Measurements from ENCODE around the gene DPM3. TPM values are rescaled to one million over a fixed set of nuclear protein-coding genes. Genes with fewer than 3 reads are reported as not detected.

DPM3 gene
- total and polyA plus RNA-seq, 2 donors (not counting 3 experiments of a cell fraction or from before 2014, with no cell fraction given) = 69.6 to 258 TPM

DNA sequence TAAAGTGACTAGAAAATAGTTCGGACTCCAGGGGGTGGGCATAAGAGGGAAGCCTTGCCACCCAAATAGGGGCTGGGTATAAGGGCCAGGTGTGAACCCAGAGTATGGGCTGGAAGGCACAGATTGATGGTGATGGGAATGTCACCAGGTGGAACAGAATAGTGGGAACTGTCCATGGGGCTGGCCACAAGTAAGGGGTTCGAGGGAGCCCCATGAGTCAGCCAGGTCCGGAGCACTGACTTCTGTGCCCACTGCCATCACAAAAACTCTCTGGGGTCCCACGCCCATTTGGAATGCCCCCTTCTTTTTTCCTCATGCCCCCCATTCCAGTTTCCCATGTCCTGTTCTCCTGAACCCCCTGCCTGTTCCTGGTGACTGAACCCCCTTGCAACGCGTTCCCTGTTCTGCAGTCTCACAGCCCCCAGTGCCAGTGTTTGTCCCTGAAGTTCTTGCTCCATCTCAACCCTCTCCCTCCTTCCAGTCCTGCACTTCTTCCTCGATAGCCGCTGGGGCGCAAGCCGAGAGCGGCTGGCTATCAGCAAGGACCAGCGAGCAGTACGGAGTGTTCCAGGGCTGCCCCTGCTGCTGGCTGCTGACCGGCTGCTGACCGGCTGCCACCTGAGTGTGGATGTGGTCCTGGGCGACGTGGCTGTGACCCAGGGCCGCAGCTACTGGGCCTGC is 41.2 kb upstream of the DPM3 start:
- intact Hi-C loops (cut with micrococcal nuclease) = no loop called here

GRCh38 chr1:155179112-155180031 is 39.0 kb upstream of the DPM3 start:
- no peak overlapping the region for H2AFZ ChIP-seq (ENCODE audit: low read depth, low read length)
- no peak overlapping the region for H3K4me2 ChIP-seq (ENCODE audit: insufficient read depth, low read length)
- H3K4me1 ChIP-seq (ENCODE audit: control insufficient read depth, extremely low read depth, insufficient read depth, low read length) = no peaks in the 10 kb centered on the region
- H3K27me3 ChIP-seq (ENCODE audit: control insufficient read depth in 2 of 2, insufficient read depth in 2 of 2, low read length in 2 of 2) = no peaks in the 10 kb centered on the region
- intact Hi-C loops (cut with micrococcal nuclease) = no loop called here
- BruUV-seq (replicated peaks) = no TSS peak
- no peak overlapping the region for H3K4me3 ChIP-seq (replicated peaks in 1 of 3; ENCODE audit: insufficient read depth in 1 of 3, low read depth in 1 of 3, low read length in 3 of 3)
- no peaks in the 10 kb centered on the region for H4K20me1 ChIP-seq (replicated peaks; ENCODE audit: control insufficient read depth, extremely low read depth, insufficient read depth, low read length)
- peaks cover 4 to 26% of the 10 kb centered on the region in 2 experiments for H3K36me3 ChIP-seq (ENCODE audit: control insufficient read depth in 2 of 2, extremely low read depth in 1 of 2, insufficient read depth in 2 of 2, low read length in 2 of 2)
- no peak for TF ChIP-seq MYC (IDR thresholded peaks at IDR 0.05; ENCODE audit: low read depth, low read length)
- TF ChIP-seq MAX (IDR thresholded peaks at IDR 0.05; ENCODE audit: insufficient read depth, insufficient read length) = no peak
- no peak for TF ChIP-seq CTCF (IDR thresholded peaks at IDR 0.05; ENCODE audit: extremely low read depth in 1 of 2, insufficient read depth in 1 of 2, low read depth in 1 of 2, low read length in 2 of 2)
- no peak for TF ChIP-seq POLR2A (IDR thresholded peaks at IDR 0.05; ENCODE audit: low read depth, low read length)
- no peak for TF ChIP-seq EZH2 (IDR thresholded peaks at IDR 0.05; ENCODE audit: borderline replicate concordance, low read depth, low read length, severe bottlenecking)
- no peak for TF ChIP-seq GATA2 (IDR thresholded peaks at IDR 0.05; ENCODE audit: insufficient read depth, insufficient read length, low read depth, low read length)
- TF ChIP-seq FOS (IDR thresholded peaks at IDR 0.05; ENCODE audit: borderline replicate concordance, insufficient read depth, low read length) = no peak
- no peak for TF ChIP-seq JUN (IDR thresholded peaks at IDR 0.05; ENCODE audit: borderline replicate concordance, insufficient read depth, insufficient read length, low read depth)
- TF ChIP-seq POLR2AphosphoS5 (IDR thresholded peaks at IDR 0.05; ENCODE audit: insufficient read depth, low read depth, low read length) = no peak
- no peaks in the 10 kb centered on the region for H3K9me1 ChIP-seq (replicated peaks; ENCODE audit: control insufficient read depth, extremely low read depth, insufficient read depth, low read length)
- DNase-seq (ENCODE audit: low read depth, low spot score) (no peak), FAIRE-seq (no peak)
- ChIA-PET CTCF (no interaction called here), POLR2A (no interaction called here)
- H3K9ac ChIP-seq (replicated peaks; ENCODE audit: extremely low read depth, insufficient read depth, low read length) = no peak overlapping the region
- no peak overlapping the region for H3K27ac ChIP-seq (ENCODE audit: insufficient read depth, low read depth, low read length)
- no peaks in the 10 kb centered on the region for H3K9me3 ChIP-seq (replicated peaks; ENCODE audit: control insufficient read depth, insufficient read depth, low read length)
- no peaks in the 10 kb centered on the region for H3K79me2 ChIP-seq (ENCODE audit: control insufficient read depth, insufficient read depth, low read length)
- dilution Hi-C loops (cut with MboI; ENCODE audit: extremely low pct_ligation_motif_present, low sequenced_read_pairs) = no loop called here

More for the DNA sequence above, 41.2 kb upstream of the DPM3 start:
- Histone ChIP-seq H3K9me3 (replicated peaks; ENCODE audit: control insufficient read depth, insufficient read depth, low read length) (no peaks in the 10 kb centered on the region), H3K4me1 (ENCODE audit: control insufficient read depth, extremely low read depth, insufficient read depth, low read length) (no peaks in the 10 kb centered on the region), H3K4me2 (ENCODE audit: insufficient read depth, low read length) (no peak overlapping the region), H3K4me3 (replicated peaks in 1 of 3; ENCODE audit: insufficient read depth in 1 of 3, low read depth in 1 of 3, low read length in 3 of 3) (no peak overlapping the region), H3K9me1 (replicated peaks; ENCODE audit: control insufficient read depth, extremely low read depth, insufficient read depth, low read length) (no peaks in the 10 kb centered on the region), H3K36me3 (ENCODE audit: control insufficient read depth in 2 of 2, extremely low read depth in 1 of 2, insufficient read depth in 2 of 2, low read length in 2 of 2) (peaks cover 4 to 26% of the 10 kb centered on the region in 2 experiments), H4K20me1 (replicated peaks; ENCODE audit: control insufficient read depth, extremely low read depth, insufficient read depth, low read length) (no peaks in the 10 kb centered on the region), H3K27me3 (ENCODE audit: control insufficient read depth in 2 of 2, insufficient read depth in 2 of 2, low read length in 2 of 2) (no peaks in the 10 kb centered on the region), H3K79me2 (ENCODE audit: control insufficient read depth, insufficient read depth, low read length) (no peaks in the 10 kb centered on the region), H3K27ac (ENCODE audit: insufficient read depth, low read depth, low read length) (no peak overlapping the region), H3K9ac (replicated peaks; ENCODE audit: extremely low read depth, insufficient read depth, low read length) (no peak overlapping the region), H2AFZ (ENCODE audit: low read depth, low read length) (no peak overlapping the region)
- TF ChIP-seq MAX (IDR thresholded peaks at IDR 0.05; ENCODE audit: insufficient read depth, insufficient read length) = no peak
- no peak for TF ChIP-seq FOS (IDR thresholded peaks at IDR 0.05; ENCODE audit: borderline replicate concordance, insufficient read depth, low read length)
- BruUV-seq (replicated peaks) = no TSS peak
- POLR2A ChIA-PET = interaction anchor here (0.7 kb wide), 1 partner anchor 10 kb away, joined by 3 read pairs; no protein-coding TSS in a partner anchor
- DNase-seq (ENCODE audit: low read depth, low spot score) (no peak), FAIRE-seq (no peak)
- dilution Hi-C loops (cut with MboI; ENCODE audit: extremely low pct_ligation_motif_present, low sequenced_read_pairs) = no loop called here
- CTCF ChIA-PET = interaction anchor here (1.3 to 1.9 kb wide), 3 partner anchors 8 to 12 kb away, joined by 3 to 6 read pairs (median 4); partner anchors contain the start of gene KRTCAP2

All from endothelial cell of umbilical vein (primary cell).